Fibroblast of mammary gland (primary cell): ENCODE results near the gene ADAM17.
"Not testable (repeated sequence)": the region's sequence is repeated elsewhere in the genome, so short reads cannot be mapped to it uniquely, and the experiment has no call there.

Experiments used
- DNase-seq: peaks from one replicate; pipeline ENCODE4 v3.0.0-alpha.2; 2010; ENCODE audit warnings: low read depth
- H3K4me3 ChIP-seq: 2 replicates; pipeline ENCODE4 v1.5.1; 2011; ENCODE audit warnings: low read depth, mild to moderate bottlenecking, low read length, moderate library complexity; ENCODE audit not compliant: control insufficient read depth
- TF ChIP-seq, protein P1 (sequence below): conservative IDR thresholded peaks from 2 replicates; pipeline ENCODE4 v1.5.1; 2011; ENCODE audit warnings: low read depth, low read length, inconsistent platforms; ENCODE audit not compliant: control insufficient read depth, insufficient read depth

Gene ADAM17

GRCh38 chr2:9565436-9566153 is 10.0 kb upstream of the ADAM17 start:
- DNase-seq: peak; percentile 96
- TF ChIP-seq, protein P1, sequence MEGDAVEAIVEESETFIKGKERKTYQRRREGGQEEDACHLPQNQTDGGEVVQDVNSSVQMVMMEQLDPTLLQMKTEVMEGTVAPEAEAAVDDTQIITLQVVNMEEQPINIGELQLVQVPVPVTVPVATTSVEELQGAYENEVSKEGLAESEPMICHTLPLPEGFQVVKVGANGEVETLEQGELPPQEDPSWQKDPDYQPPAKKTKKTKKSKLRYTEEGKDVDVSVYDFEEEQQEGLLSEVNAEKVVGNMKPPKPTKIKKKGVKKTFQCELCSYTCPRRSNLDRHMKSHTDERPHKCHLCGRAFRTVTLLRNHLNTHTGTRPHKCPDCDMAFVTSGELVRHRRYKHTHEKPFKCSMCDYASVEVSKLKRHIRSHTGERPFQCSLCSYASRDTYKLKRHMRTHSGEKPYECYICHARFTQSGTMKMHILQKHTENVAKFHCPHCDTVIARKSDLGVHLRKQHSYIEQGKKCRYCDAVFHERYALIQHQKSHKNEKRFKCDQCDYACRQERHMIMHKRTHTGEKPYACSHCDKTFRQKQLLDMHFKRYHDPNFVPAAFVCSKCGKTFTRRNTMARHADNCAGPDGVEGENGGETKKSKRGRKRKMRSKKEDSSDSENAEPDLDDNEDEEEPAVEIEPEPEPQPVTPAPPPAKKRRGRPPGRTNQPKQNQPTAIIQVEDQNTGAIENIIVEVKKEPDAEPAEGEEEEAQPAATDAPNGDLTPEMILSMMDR: no peak
- peak overlapping the region; percentile 24 for H3K4me3 ChIP-seq

DNA sequence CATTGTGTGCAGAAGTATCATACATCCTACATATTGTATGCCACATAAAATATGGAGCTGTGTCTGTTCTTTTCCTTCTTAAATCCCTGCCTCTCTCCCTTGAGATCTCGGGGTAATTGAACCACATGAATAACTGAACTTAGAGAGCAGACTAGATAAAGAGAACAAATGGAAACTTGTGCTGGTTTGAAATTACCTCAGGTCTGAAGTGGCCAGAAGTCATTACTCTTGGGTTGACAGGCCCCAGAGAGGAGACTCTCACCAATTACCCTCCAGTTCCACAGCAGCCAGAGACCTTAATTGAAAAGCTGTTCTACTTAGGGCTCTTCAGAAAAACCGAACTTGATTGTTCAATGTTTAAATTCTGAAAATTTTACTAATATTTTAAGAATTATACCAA is 5.0 kb upstream of the ADAM17 start:
- TF ChIP-seq, protein P1: no peak
- H3K4me3 ChIP-seq: no peak overlapping the region
- DNase-seq: no peak

DNA sequence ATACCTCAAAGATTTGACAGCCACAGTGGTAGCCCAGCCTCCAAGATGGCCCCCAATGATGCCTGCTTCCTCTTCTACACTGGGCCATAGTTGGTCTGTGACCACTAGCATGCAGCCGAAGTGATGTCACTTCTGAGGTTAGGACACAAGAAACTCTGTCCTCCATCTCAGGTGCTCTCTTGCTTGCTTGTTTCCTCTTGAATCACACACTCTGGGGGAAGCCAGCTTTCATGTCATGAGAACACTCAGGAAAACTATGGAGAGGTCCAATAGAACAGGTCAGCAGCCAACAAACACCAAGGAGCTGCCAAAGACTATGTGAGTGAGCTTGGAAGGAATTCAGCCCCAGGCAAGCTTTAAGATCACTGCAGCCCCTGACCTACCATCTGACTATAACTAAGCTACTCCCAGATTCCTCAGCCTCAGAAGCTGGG is 3.3 kb upstream of the ADAM17 start:
- TF ChIP-seq, protein P1: no peak
- H3K4me3 ChIP-seq: no peak overlapping the region
- peak; percentile 91 for DNase-seq

DNA sequence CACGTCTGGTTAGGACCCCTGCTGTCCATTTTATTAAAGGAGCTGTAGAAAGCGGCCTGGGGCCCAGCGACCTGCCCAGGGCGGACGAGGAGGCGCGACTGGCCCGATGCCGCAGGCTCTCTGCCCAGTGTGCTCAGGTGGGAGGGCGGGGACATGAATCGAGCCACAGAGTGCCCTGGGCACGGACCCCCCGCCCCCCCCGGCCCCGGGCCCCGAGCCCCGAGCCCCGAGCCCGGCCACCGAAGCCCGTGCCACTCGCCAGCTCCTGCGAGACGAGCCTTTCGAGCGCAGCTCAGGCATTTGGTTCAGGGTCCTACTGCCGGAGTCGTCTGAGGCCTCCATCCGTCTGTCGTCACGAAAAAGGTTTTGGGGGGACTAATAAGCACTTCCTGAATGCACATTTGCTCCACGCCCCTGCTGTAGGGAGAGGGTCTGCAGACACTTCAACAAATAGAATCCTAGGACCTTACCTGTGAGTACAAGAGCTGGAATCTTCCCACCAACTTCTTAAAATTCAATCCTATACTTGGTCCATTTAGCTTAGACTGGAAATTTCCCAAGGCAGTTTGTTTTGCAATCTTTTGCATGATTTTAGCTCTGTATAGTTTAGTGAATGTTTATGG is 602 bp upstream of the ADAM17 start:
- H3K4me3 ChIP-seq: peak overlapping the region; percentile 74
- DNase-seq: peak; percentile 24
- TF ChIP-seq, protein P1: no peak

DNA sequence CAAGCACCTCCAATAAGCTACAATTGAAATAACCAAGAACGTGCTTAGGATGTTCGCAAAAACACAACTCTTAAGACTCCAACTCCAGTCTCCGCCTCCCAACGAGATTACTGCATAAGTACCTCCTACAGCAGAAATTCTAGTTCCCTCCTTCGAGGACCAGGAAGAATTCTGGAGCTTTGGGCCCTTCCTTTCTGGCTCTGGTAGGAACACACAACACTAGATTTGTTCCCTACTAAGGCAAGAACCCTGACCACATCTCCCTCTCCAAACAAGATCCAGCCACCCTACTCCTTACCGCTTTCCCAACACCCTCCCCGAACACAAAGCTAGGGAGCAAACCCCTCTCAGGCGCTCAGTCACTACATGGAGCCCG is 721 bp downstream of the ADAM17 start:
- TF ChIP-seq, protein P1: no peak
- H3K4me3 ChIP-seq: peak overlapping the region; percentile 95
- peak; percentile 85 for DNase-seq

GRCh38 chr2:9552219-9553178 is 3.1 kb downstream of the ADAM17 start:
- no peak overlapping the region for H3K4me3 ChIP-seq
- TF ChIP-seq, protein P1: no peak
- peak; percentile 85 for DNase-seq

DNA sequence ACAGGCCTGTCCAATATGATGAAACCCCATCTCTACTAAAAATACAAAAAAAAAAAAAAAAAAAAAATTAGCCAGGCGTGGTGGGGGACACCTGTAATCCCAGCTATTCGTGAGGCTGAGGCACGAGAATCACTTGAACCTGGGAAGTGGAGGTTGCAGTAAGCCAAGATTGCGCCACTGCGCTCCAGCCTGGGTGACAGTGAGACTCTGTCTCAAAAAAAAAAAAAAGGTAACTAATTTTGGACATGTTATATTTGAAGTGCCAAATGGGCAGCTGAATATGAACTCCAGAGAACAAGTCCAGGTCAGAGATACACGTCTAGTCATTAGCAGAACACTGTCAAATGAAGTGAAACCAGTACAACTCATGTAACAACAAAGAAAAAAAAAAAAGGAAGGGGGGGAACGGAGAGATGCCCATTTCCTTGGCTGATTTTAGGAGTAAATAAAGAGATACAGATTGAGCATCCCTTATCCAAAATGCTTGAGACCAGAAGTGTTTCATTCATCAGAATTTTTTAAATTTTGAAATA is 4.7 kb downstream of the ADAM17 start:
- not testable (repeated sequence) for H3K4me3 ChIP-seq, DNase-seq
